ENCODE measurements around the gene UGGT1. TPM values are rescaled to one million over a fixed set of nuclear protein-coding genes. Genes with fewer than 3 reads are reported as not detected.

Gene UGGT1
- total RNA-seq, 1 experiment from 2014 or later: 55.9 TPM

- no peak overlapping the region for H2AK5ac ChIP-seq (ENCODE audit: insufficient read length, low read length)
- H3K4me2 ChIP-seq (ENCODE audit: insufficient read depth, insufficient read length, low read length): no peak overlapping the region
- H2BK120ac ChIP-seq (ENCODE audit: low read depth, low read length, poor library complexity, severe bottlenecking): no peak overlapping the region
- no CpG with 5 or more reads among the region's 3 CpGs for WGBS (ENCODE audit: extremely low coverage, insufficient read length, low lambda C conversion rate)
- H3K9ac ChIP-seq (ENCODE audit: extremely low read depth, insufficient read length, low read length): no peak overlapping the region
- no peaks in the 10 kb centered on the region for H3K9me3 ChIP-seq (ENCODE audit: control insufficient read depth, low read depth, low read length)
- H3K79me1 ChIP-seq (ENCODE audit: insufficient read depth, low read depth, low read length, poor library complexity, severe bottlenecking): no peaks in the 10 kb centered on the region
- Mint-ChIP-seq H3K9me3 (peaks cover 38 to 45% of the 10 kb centered on the region in 2 experiments), H3K4me3 (no peak overlapping the region), H3K4me1 (no peaks in the 10 kb centered on the region; a peak in 1 of 4 replicates), H3K36me3 (ENCODE audit: insufficient read depth in 1 of 3, low read depth in 3 of 3) (peaks cover 0 to 9% (median 4%) of the 10 kb centered on the region in 3 experiments; a peak in 2 of 7 replicates), H3K27me3 (ENCODE audit: low read depth) (peaks cover 8% of the 10 kb centered on the region), H3K27ac (peak overlapping the region in 1 of 3 experiments; percentile 31; a peak in 1 of 7 replicates)
- H4K91ac ChIP-seq (ENCODE audit: insufficient read length, low read depth, low read length): no peak overlapping the region
- H3K4ac ChIP-seq (ENCODE audit: low read depth, low read length): no peak overlapping the region
- H2BK5ac ChIP-seq (ENCODE audit: insufficient read length, low read length): no peak overlapping the region
- H4K8ac ChIP-seq (replicated peaks; ENCODE audit: insufficient read length, low read depth, low read length): no peak overlapping the region
- no peak overlapping the region for H3K23ac ChIP-seq (ENCODE audit: insufficient read length, low read depth, low read length)
- H4K20me1 ChIP-seq (ENCODE audit: control insufficient read depth, insufficient read depth, insufficient read length): no peaks in the 10 kb centered on the region
- no peak overlapping the region for H2BK15ac ChIP-seq (ENCODE audit: low read depth, low read length)
- H4K5ac ChIP-seq (ENCODE audit: insufficient read length, low read depth, low read length): no peak overlapping the region
- no peaks in the 10 kb centered on the region for H3K79me2 ChIP-seq (ENCODE audit: insufficient read depth, low read length)
- no peaks in the 10 kb centered on the region for H3K4me1 ChIP-seq (ENCODE audit: insufficient read depth, low read length)
- TF ChIP-seq, protein P1, sequence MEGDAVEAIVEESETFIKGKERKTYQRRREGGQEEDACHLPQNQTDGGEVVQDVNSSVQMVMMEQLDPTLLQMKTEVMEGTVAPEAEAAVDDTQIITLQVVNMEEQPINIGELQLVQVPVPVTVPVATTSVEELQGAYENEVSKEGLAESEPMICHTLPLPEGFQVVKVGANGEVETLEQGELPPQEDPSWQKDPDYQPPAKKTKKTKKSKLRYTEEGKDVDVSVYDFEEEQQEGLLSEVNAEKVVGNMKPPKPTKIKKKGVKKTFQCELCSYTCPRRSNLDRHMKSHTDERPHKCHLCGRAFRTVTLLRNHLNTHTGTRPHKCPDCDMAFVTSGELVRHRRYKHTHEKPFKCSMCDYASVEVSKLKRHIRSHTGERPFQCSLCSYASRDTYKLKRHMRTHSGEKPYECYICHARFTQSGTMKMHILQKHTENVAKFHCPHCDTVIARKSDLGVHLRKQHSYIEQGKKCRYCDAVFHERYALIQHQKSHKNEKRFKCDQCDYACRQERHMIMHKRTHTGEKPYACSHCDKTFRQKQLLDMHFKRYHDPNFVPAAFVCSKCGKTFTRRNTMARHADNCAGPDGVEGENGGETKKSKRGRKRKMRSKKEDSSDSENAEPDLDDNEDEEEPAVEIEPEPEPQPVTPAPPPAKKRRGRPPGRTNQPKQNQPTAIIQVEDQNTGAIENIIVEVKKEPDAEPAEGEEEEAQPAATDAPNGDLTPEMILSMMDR (conservative IDR thresholded peaks at IDR 0.05): no peak
- H2BK12ac ChIP-seq (ENCODE audit: insufficient read length, low read depth, low read length): no peak overlapping the region
- no peak overlapping the region for H3K56ac ChIP-seq (ENCODE audit: insufficient read length, low read depth, low read length)
- no peak overlapping the region for H3K18ac ChIP-seq (ENCODE audit: insufficient read length, low read depth, low read length)
- H3K23me2 ChIP-seq (ENCODE audit: insufficient read length, low read depth, low read length, poor library complexity, severe bottlenecking): no peaks in the 10 kb centered on the region
- no peak overlapping the region for H3K27ac ChIP-seq (ENCODE audit: insufficient read length, low read depth, low read length)
- no peak overlapping the region for H2BK20ac ChIP-seq (ENCODE audit: low read depth, low read length, poor library complexity, severe bottlenecking)
- H3T11ph ChIP-seq (ENCODE audit: low read length): no peak overlapping the region
- DNase-seq: no peak
- H2AFZ ChIP-seq (ENCODE audit: low read length): no peak overlapping the region
- H3K14ac ChIP-seq (ENCODE audit: insufficient read depth, low read length): no peak overlapping the region
- no peaks in the 10 kb centered on the region; the same call in 1 of the 2 replicates for H3K27me3 ChIP-seq (ENCODE audit: insufficient read depth, low read length)
These were observed 48.0 kb upstream of the UGGT1 start for GRCh38 chr2:128043041-128043440.

All from H9 (cell line).